Activated CD8-positive, alpha-beta memory T cell treated with anti-CD3 and anti-CD28 coated beads, Interleukin-2, amount 50 U/mL, for 1 hour (primary cell): ENCODE results near the gene PPP1R37.

Experiments
- DNase-seq: peaks from one replicate; pipeline ENCODE4 v3.0.0-alpha.2; 2020; ENCODE audit errors: extremely low read depth

PPP1R37 gene

DNA sequence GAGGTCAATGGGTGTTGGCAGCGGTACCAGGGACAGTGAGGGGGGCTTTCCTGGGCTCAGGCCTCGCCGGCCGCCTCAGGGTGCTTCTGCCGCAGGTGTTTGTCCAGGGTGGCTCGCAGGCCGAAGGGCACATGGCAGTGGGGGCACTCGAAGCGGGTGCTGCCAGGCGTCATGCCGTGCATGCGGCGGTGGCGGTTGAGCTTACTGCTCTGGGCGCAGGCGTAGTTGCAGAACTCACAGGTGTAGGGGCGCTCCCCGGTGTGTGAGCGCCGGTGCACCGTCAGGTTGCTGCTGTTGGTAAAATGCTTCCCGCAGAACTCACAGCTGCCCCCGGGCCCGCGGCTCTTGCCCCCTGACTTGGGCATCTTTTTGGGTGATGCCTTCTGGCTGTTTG, 21.4 kb upstream of the PPP1R37 start:
- no peak for DNase-seq

DNA sequence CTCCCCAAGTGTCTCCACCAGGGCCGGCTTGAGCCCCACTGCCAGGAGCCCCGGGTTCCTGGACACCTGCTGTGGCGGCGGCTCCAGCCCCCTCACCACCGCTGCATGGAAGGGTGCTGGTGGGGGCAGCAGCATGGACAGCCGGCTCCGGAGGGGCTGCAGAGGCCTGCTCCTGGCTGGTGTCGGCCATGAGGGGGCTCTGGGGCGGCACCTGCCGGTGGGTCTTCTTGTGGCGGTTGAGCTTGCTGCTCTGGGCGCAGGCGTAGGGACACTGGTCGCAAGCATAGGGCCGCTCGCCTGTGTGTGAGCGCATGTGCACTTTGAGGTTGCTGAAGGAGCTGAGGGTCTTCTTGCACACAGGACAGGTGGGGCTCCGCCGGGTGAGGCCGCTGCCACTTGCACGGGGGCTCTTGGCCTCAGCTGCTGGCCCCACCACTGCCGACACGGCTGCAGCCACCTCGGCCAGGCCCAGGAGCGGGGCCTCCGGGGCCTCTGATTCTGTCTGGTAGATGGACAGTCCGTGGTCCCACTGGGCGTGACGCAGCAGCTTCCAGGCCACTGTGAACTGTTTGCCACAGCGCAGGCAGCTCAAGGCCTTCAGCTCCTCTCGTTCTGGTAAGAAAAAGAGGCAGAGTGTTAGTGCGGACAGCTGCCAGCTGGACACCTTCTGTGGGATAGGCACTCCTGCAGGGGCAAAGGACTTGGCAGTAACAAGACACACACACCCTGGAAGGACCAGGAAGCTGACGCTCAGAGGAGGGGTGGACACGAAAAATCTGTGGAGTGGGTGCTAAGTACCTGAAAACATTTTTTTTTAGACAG, 20.8 kb upstream of the PPP1R37 start:
- no peak for DNase-seq

DNA sequence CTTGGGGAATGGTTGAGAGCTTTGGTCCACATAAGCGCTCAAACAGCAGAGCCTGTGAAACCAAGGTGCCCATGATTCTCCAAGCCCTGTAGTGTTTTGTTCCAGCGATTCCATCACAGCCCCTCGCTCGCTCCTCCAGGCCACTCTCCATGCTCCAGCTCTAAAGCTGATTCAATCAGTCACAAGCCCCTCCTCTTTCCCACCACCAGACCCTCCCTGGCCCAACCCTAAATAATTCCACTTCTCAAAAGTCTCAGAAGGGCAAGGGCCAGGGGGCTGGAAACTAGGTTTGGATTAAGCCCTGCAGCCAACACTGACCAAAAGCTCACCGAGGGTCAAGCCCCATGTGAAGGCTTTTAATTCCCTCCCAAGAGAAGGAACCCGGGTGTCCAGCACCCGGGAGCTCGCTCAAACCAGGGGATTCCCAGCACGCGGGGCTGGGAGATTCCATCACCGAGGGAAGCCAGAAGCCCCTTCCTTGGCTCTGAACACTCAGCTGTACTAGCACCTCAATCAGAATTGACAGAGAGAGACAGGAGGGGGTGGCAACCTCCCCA, 18.2 kb upstream of the PPP1R37 start:
- DNase-seq, result no peak

DNA sequence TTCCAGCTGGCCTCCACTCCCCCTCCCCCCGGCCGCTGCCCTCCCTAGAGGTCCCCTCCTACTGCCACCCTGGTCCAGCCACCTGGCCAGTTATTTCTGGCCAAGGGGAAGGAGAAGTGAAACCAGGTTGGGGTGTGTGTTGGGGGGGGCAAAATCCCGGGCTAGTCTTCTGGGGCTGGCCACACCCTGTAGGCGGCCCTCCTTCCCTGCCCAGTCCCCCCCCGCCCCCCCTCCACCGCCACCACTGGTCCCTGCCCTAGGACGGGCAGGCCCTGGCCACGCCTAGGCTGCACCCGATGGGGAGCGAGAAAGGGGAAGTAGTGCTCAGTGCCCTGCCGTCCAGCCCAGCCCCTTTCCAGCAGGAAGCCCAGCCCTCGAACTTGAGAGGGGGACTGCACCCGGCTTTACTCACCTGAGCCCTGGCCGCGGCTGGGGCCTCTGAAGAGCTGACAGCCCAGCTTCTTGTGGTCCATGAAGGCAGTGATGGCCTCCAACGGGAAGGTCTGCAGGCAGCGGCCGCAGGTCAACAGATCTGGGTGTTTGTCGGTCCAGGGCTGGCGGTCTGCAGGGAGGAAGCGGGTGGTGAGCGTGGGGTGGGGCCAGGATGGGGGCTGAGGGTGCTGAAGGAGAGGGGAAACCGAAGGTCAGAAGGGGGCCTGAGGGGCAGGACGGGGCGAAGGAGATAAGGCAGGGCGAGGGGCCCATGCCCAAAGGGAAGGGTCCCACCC, 17.5 kb upstream of the PPP1R37 start:
- DNase-seq, result no peak

DNA sequence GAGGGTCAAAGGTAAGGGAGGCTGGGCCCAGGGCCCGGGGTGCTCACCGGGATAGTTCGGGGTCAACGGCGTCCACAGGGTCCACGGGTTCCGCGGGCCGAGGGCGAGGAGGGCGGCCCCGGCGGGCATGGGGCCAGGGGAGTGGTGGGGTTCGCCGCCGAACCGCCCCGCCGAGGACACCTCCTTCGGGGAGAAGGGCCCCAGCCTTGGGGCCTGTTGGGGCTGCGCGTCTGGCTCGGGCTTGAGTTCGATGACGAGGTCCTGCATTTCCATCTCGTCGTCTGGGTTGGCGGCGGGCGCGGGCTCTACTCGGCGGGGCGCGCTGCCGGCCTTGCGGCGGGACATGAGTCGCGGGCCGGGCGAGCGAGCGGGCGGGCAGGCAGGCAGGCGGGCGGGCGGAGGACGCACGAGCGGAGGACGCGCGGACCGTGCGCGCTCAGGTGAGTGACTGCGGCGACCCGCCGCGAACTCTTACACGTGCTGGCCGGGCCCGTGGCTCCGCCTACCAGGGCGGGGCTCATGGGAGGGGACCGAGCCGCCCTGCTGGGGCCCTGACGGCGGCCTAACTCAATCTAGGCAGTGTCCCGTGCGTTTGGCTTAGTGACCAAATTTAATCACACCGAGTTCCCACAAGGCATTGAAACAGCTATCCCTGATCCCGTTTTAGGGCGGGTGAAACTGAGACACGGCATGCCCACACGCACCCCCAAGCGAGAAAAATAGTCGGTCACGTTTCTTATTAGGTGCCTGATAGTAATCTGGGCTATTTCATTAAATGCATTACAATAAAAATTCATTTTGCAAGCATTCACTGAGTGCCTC, 16.7 kb upstream of the PPP1R37 start, which contains the start of gene ZNF296:
Gene ZNF296 (minus strand): TSS at position 450 of the 822 bp plus-strand sequence. CDS start 105 bp downstream, at position 345.
- DNase-seq, result peak; percentile 26

DNA sequence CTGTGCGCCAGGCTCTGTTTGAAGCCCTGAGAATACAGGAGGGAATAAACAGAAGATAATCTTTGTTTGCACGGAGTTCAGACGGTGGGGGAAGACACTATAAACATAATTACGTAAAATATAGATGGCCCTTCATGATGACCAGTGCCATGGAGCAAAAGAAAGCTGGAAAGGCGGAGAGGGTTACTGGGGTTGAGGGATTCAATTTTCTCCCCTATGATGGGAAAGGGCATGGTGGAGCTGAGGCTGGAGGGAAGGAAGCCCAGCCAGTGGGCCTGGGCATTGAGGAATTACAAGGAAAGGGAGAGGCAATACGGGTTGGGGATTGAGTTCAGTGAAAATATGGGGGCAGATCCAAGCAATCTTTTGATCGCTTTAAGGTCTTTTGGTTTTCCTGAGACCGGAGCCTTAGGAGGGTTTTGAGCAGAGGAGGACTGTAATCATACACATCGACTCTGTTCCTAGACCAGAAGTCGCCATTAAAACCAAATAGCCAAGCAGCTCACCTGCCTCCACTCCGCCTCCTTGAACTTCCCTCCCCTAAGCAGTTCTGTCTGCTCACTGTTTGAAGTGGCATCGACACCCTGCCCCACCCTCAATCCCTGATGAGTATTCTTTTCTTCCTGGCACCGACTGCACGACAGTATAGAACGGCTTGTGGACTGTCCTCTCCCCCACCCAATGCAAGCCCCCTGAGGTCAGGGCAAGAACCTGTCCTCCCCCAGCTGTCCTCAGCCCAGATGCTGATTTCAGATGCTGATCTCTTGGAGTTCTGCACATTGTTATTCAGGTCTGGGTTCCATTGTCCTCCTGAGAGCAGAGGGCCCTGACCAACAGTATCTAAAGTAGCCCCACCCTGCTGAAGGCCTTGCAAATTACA, 15.9 kb upstream of the PPP1R37 start:
- no peak for DNase-seq

DNA sequence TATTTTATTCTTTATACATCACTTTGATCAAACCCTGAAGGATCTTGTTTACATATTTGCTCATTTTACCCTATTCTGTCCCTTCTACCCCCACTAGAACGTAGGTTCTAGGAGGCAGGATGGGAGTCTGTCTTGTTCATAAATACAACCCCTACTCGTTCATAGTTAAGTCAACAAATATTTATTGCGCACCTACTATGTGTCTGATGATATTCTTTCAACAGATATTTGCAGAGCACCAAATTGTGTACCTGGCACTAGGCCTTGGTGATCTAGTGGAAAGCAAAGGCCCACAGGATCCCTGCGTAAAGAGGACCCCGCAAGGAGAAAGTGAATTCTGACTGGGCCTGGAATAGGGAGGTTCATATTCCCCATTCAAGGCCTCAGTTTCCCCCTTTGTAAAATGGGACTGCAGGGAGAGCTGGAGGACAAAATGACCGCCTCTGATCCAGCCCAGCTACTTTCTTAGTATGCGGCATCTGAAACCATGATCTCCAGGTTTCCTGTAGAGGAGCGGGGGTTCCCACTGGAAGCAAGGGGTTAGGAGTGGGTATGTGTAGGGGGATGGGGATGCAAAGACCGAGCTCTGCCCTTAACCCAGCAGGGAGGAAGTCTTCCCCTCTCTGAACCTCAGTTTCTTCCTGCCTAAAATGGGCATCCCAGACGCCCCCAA, 14.5 kb upstream of the PPP1R37 start:
- no peak for DNase-seq

DNA sequence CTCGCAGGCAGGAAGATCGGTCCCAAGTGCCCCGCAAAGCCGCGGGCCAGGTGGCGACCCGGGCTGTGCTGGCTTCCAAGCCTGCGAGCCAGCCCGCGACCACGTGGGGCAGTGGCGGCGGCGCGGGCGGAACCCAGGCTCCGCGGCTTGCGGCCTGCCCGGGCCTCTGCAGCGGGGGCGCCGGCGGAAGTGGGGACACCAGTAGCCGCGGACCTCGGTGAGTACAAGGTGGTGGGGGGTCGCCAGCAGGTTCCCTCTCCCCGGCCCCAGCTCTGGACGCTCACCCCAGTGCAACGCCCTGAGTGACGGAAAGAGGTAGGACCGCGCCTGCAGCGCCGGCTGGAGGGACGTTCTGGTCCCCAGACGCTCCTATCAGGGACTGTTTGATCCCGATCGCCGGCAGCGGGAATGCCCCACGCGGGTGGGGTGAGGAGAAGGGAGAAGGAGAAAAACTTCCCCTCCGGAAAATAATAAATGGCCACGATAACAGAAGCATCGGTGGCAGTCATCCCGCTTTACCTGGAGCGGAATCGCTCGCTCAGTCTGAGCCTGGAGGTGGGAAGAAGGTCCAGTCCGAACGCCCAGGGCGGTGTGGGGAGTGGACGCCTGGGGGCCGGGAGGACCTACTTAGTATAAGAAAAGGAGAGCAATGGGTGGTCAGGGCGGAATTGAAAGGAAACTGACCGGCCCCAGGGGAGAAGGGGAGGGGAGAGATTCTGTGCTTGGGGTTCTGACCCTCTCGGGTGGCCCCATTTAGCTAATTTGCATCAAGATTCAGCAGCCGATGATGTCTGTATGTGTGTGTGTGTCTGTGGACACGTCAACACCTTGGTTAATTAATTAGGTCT, 13.7 kb upstream of the PPP1R37 start, which contains the start of gene GEMIN7:
Gene GEMIN7 (plus strand): TSS at position 198 of the 848 bp plus-strand sequence. CDS start 10,855 bp downstream, outside the sequence.
- peak; percentile 41 for DNase-seq

DNA sequence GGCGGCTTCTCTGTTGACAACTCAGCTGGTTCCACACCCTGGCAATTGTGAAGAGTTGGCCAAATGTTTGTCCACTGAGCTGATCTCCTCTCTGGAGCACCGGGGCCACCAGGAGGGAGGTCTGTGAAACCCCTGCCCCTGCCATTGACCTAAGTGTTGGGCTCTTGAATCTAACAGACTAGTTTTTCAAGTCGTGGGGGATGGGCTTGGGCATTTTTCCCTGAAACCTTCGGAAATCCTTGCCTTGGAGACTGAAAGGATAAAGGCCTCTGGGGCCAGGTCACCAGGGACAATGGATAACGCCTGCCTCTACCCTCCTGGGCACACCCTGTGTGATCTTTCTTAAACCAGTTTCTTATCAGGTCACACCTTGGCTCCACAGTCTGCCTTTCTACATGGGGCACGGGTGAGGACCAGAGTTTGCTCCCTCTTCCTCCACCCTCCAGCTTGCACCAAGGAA, 13.0 kb upstream of the PPP1R37 start:
- DNase-seq, result no peak

DNA sequence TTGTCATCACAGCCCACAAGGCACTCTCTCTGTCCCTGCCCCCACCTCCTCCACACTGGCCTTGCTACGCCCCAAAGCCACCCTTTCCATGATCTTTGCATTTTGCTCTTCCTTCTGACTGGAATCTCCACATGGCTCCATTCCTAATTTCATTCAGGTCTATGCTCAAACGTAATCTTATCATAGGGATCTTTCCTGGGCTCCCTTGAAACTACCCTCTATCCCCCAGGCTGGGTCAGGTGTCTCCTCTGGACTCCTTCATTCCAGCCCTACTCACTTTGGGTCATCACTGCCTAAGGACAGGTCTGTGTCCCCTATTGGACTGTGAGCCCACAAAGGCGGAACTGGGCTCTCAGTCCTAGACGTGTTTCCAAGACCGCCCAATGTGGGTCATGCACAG, 10.8 kb upstream of the PPP1R37 start:
- DNase-seq, result no peak

DNA sequence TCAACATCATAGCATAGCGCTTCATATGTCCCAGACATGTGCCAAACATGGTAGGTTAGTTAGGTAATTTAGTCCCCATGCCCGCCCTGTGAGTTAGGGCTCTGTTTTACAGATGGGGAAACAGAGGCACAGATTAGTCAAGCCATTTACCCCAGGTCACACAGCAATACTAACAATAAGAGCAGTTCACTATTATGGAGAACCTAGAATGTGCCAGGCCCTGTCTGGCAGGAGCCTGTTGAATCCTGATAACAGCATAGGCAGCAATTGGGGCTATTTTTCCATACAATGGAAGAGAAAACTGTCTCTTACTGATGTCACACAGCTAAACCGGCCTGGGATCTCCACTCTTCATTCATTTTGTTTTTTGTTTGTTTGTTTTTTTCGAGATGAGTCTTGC, 6.5 kb upstream of the PPP1R37 start:
- no peak for DNase-seq

DNA sequence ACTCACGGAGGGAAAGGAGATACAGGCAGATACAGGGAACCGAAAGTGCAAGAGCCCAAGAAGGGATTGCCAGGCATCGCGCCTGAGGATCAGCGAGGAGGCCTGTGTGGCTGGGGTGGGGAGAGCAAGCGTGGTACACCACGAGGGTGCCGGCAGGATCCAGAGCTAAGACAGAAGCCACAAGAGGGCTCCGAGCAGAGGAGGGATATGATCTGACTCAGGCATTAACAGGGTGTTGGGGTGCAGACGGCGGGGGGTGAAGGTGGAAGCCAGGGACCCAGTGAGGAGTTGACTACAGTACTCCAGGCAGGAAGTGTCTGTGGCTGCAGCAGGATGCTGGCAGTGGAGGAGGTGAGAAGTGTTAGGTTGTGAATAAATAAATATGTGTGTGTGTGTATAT, 5.4 kb upstream of the PPP1R37 start:
- peak; percentile 42 for DNase-seq

DNA sequence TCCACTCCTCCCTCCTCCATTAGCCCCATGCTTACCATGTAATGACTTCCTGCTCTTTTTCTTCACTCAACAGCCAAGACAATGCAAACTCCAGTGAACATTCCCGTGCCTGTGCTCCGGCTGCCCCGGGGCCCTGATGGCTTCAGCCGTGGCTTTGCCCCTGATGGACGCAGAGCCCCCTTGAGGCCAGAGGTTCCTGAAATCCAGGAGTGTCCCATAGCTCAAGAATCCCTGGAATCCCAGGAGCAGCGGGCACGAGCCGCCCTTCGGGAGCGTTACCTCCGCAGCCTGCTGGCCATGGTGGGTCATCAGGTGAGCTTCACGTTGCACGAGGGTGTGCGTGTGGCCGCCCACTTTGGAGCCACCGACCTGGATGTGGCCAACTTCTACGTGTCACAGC, 2.9 kb upstream of the PPP1R37 start:
- no peak for DNase-seq

DNA sequence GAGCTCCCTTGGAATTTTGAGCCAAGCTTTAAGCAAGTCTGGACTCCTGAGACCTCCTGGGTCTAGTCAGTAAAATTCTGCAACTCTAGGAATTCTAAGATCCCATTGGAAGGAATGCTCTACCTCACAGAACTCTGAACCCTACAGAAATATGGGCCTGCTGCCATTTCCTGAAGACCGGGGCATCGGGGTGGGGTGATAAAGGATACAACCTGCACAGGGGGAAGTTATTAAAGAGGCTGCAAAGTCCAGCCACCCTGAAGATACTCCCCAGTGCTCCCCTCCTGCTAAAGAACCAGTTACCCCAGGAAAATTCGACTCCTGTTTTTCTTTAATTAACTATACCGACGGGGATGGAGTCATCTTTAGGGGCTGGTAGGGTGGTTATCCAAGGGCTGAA, 2.4 kb upstream of the PPP1R37 start:
- no peak for DNase-seq

DNA sequence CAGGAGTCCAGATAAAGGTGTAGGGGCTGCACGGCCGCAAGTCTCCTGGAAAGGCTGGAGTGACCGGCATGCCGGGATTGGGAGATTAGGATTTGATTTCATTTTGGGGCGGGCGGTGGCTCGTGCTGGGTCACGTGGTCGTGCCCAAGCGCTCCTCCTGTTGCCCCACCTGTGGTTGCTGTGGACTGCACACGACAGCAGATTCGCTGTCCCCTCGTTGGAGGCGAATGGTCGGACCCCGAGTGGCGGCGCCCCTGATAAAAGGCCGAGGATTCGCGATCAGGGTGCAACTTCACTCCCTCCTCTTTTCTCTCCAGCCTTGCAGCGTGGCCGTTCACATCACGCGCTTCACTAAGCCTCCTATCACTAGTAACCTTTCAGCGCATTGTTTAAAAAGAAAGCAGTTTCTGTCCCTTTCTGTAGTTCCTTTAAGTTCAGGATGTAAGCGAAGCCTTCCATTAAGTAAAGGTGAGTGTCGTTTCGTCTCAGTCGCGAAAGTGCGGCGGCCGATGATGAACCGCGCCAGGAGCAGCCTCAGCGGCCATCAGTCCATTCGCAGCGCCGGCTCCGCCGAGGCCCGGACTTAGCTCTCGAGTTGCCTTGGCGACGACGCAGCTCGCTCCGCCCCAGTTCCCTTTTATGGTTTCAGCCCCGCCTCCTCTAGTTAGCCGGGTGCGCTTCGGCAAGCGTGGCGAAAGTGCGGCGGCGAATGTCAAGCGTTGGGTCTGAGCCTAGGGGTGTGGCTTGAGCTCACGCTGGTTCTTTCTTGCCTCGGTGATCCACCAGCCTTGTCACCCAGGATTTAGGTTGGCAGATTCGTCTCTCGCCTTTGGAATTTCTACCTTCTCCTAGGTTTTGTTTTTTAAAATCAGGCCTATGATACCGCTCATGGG, 1.7 kb upstream of the PPP1R37 start:
- peak; percentile 94 for DNase-seq

DNA sequence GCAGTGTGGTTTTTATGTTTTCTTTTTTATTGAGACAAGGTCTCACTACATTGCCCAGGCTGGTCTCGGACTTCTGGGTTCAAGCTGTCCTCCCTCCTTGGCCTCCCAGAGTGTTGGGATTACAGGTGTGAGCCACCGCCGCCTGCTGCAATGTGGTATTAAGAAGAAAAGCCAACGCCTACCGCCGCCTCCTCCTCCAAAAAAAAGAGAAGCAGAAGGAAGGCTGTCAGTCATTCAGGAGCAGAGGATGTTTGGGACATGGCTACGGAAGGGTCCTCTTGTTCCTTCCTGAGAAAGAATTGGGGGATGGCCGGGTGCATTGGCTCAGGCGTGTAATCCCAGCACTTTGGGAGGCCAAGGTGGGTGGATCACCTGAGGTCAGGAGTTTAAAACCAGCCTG, 1.2 kb downstream of the PPP1R37 start:
- no peak for DNase-seq

DNA sequence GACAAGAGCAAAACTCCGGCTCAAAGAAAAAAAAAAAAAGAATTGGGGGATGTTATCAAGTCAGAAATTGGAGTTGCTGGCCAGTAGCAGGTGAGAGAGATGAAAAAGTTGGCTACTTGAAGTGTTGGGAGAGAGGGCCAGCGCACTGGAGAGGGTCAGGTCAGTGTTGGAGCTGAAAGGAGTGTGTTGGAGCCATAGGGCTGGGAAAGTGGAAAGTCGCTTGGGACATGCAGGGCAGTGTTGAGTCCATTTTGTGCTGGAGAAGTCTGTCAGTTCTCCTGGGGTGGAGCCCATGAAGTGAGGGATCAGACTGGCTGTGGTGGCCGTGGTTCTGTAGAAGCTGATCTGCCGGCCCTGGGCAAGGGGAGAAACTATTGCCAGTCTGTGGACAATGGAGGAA, 1.7 kb downstream of the PPP1R37 start:
- no peak for DNase-seq
